ENCODE measurements around the gene CDCA8.

GRCh38 chr1:37723072-37723389 is 30.7 kb downstream of the CDCA8 start:
- TF ChIP-seq, protein P1, sequence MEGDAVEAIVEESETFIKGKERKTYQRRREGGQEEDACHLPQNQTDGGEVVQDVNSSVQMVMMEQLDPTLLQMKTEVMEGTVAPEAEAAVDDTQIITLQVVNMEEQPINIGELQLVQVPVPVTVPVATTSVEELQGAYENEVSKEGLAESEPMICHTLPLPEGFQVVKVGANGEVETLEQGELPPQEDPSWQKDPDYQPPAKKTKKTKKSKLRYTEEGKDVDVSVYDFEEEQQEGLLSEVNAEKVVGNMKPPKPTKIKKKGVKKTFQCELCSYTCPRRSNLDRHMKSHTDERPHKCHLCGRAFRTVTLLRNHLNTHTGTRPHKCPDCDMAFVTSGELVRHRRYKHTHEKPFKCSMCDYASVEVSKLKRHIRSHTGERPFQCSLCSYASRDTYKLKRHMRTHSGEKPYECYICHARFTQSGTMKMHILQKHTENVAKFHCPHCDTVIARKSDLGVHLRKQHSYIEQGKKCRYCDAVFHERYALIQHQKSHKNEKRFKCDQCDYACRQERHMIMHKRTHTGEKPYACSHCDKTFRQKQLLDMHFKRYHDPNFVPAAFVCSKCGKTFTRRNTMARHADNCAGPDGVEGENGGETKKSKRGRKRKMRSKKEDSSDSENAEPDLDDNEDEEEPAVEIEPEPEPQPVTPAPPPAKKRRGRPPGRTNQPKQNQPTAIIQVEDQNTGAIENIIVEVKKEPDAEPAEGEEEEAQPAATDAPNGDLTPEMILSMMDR (IDR thresholded peaks at IDR 0.05), result no peak
- TF ChIP-seq POLR2A (IDR thresholded peaks at IDR 0.05), result no peak

Data from stomach (tissue), 4 donors.